Fibroblast of lung (primary cell): ENCODE data around the gene KCNH4. TPM values are rescaled to one million over a fixed set of nuclear protein-coding genes. Genes with fewer than 3 reads are reported as not detected.

ENCODE experiments used
- DNase-seq, 2 donors: peaks; one replicate each; pipeline versions ENCODE4 v3.0.0 to v3.0.0-alpha.2; 2010; ENCODE audit warnings: low read depth in 2 of 2
- H2AFZ ChIP-seq: 2 replicates; pipeline ENCODE4 v1.5.1; 2012; ENCODE audit warnings: low read length, control low read depth, inconsistent platforms
- H3K27ac ChIP-seq: 2 replicates; pipeline ENCODE4 v1.5.1; 2011; ENCODE audit warnings: low read length, control low read depth; ENCODE audit not compliant: insufficient read depth
- H3K27me3 ChIP-seq: 2 replicates; pipeline ENCODE4 v1.5.1; 2011; ENCODE audit warnings: mild to moderate bottlenecking, low read length; ENCODE audit not compliant: control insufficient read depth, insufficient read depth
- H3K36me3 ChIP-seq: 2 replicates; pipeline ENCODE4 v1.5.1; 2011; ENCODE audit warnings: low read length; ENCODE audit not compliant: control insufficient read depth, insufficient read depth
- H3K4me1 ChIP-seq: 2 replicates; pipeline ENCODE4 v1.5.1; 2011; ENCODE audit warnings: low read length; ENCODE audit not compliant: control insufficient read depth, insufficient read depth; ENCODE audit errors: extremely low read depth
- H3K4me2 ChIP-seq: 2 replicates; pipeline ENCODE4 v1.5.1; 2011; ENCODE audit warnings: low read length, control low read depth; ENCODE audit not compliant: insufficient read depth; ENCODE audit errors: extremely low read depth
- H3K4me3 ChIP-seq, 4 experiments: fragments of 200-600 bp in 1 of 4; sonication (generic) in 1 of 4; replicated peaks in 1 of 4; 2 replicates each; pipeline ENCODE4 v1.5.1; 2011 to 2016; ENCODE audit warnings: low read length in 4 of 4, low read depth in 3 of 4, mild to moderate bottlenecking in 3 of 4, control low read depth in 2 of 4, inconsistent platforms in 1 of 4, mixed read lengths in 1 of 4; ENCODE audit not compliant: insufficient read depth in 1 of 4; ENCODE audit errors: control extremely low read depth in 1 of 4
- H3K79me2 ChIP-seq: 2 replicates; pipeline ENCODE4 v1.5.1; 2012; ENCODE audit warnings: mild to moderate bottlenecking, low read length, inconsistent platforms; ENCODE audit not compliant: control insufficient read depth, insufficient read depth
- H3K9ac ChIP-seq: 2 replicates; pipeline ENCODE4 v1.5.1; 2011; ENCODE audit warnings: mild to moderate bottlenecking, low read length, control low read depth; ENCODE audit not compliant: insufficient read depth
- H3K9me3 ChIP-seq: 2 replicates; pipeline ENCODE4 v1.5.1; 2012; ENCODE audit warnings: low read depth, low read length; ENCODE audit not compliant: control insufficient read depth, insufficient read depth
- H4K20me1 ChIP-seq: 2 replicates; pipeline ENCODE4 v1.5.1; 2011; ENCODE audit warnings: low read length; ENCODE audit not compliant: control insufficient read depth, insufficient read depth; ENCODE audit errors: extremely low read depth
- EZH2 ChIP-seq: IDR thresholded peaks from 2 replicates; pipeline ENCODE4 v1.5.1; 2012; ENCODE audit warnings: low read length, control low read depth, mild to moderate bottlenecking; ENCODE audit errors: missing control alignments
- polyA plus RNA-seq, 2 donors: library from polyadenylated mRNA; depleted of rRNA in 1 of 2; stranded (reverse) in 1 of 2; unstranded in 1 of 2; fragments of >200 nt; gene quantifications; 2 replicates each; pipeline ENCODE4 v1.2.1, GENCODE V29; 2011 to 2012; ENCODE audit warnings: missing spikeins in 1 of 2
- total RNA-seq: library from RNA; depleted of rRNA; stranded (reverse); fragments of >200 nt; gene quantifications from 2 replicates; pipeline ENCODE4 v1.2.1, GENCODE V29; 2014
- TF ChIP-seq, protein P1 (sequence below), 2 donors: IDR thresholded peaks in 1 of 2; conservative IDR thresholded peaks in 1 of 2; 1 replicate in 1 of 2; 2 replicates in 1 of 2; pipeline ENCODE4 v1.5.1; 2011 to 2012; ENCODE audit warnings: low read length in 2 of 2, control low read depth in 1 of 2, inconsistent platforms in 1 of 2, low read depth in 1 of 2, mild to moderate bottlenecking in 1 of 2

The KCNH4 gene
- total and polyA plus RNA-seq, 2 donors (not counting 1 experiment from before 2014, with no cell fraction given): 0.03 TPM; not detected in 1

DNA sequence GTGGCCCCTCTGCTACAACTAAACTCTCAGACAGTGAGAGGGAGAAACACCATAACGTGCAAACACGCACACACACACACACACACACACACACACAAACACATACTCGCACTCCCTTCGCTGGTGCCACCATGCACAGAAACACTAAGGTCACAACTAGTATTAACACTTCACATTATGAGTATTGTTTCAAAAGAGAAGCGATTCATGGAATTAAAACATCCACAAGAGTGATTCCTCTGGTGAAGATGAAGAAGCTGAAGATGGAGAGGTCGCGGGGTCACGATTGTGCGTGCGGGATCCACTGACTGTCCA is 20.5 kb upstream of the KCNH4 start:
- no peak overlapping the region for H3K27ac ChIP-seq

DNA sequence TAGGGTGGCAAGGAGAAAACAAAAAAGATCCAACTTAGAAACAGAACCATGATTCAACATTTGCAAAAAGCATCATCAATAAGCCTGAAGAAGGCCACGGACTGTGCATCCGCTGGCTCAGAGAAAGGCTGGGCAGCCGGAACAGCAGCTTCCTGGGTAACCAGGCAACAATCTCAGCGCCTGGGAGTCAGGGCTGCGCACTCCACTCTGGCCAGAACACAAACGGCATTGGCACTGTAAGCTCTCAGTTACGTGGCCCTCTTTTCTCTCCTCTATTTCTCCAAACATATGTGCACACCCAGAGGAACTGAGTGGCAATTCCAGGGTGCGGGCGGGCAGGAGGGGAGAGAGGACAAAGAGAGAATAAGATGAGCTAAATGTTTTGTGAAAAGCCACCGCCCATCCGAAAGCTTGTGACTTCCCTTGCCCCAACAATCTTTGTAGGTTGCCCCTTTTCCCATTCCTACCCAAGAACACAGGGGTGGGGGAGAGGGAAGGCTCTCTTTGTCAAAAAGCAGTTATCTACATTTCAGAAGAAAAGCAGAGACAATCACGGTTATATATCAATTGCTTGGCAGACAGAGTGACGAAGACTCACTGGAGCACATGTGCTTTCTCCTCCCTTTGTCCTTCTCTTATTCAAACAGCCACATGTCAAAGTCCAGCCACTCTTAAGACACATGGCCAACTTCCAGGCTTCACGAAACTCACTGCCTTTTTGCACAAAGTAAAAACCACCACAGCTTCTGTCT is 19.9 kb upstream of the KCNH4 start:
- no peak overlapping the region for H3K9ac ChIP-seq
- no peak for TF ChIP-seq EZH2
- no peak overlapping the region for H2AFZ ChIP-seq
- H3K27me3 ChIP-seq: no peaks in the 10 kb centered on the region
- H3K4me2 ChIP-seq: no peak overlapping the region
- H3K27ac ChIP-seq: no peak overlapping the region
- no peaks in the 10 kb centered on the region for H3K79me2 ChIP-seq
- no peaks in the 10 kb centered on the region for H3K9me3 ChIP-seq
- no peaks in the 10 kb centered on the region for H3K36me3 ChIP-seq
- H3K4me3 ChIP-seq: no peak overlapping the region
- DNase-seq: peak; percentile 12 to 51
- H4K20me1 ChIP-seq: no peaks in the 10 kb centered on the region
- no peaks in the 10 kb centered on the region for H3K4me1 ChIP-seq

More for the DNA sequence above, 20.5 kb upstream of the KCNH4 start:
- Histone ChIP-seq H4K20me1 (no peaks in the 10 kb centered on the region), H3K4me3 (no peak overlapping the region), H3K4me2 (no peak overlapping the region), H3K36me3 (no peaks in the 10 kb centered on the region), H3K9me3 (no peaks in the 10 kb centered on the region), H3K4me1 (no peaks in the 10 kb centered on the region), H3K79me2 (no peaks in the 10 kb centered on the region), H2AFZ (no peak overlapping the region), H3K27me3 (no peaks in the 10 kb centered on the region), H3K9ac (no peak overlapping the region)
- TF ChIP-seq, protein P1, sequence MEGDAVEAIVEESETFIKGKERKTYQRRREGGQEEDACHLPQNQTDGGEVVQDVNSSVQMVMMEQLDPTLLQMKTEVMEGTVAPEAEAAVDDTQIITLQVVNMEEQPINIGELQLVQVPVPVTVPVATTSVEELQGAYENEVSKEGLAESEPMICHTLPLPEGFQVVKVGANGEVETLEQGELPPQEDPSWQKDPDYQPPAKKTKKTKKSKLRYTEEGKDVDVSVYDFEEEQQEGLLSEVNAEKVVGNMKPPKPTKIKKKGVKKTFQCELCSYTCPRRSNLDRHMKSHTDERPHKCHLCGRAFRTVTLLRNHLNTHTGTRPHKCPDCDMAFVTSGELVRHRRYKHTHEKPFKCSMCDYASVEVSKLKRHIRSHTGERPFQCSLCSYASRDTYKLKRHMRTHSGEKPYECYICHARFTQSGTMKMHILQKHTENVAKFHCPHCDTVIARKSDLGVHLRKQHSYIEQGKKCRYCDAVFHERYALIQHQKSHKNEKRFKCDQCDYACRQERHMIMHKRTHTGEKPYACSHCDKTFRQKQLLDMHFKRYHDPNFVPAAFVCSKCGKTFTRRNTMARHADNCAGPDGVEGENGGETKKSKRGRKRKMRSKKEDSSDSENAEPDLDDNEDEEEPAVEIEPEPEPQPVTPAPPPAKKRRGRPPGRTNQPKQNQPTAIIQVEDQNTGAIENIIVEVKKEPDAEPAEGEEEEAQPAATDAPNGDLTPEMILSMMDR (conservative IDR thresholded peaks at IDR 0.05 in 1 of 2, IDR thresholded peaks at IDR 0.05 in 1 of 2; ENCODE audit: low read depth in 1 of 2, low read length in 2 of 2): no peak
- TF ChIP-seq EZH2: no peak
- no peak for DNase-seq

DNA sequence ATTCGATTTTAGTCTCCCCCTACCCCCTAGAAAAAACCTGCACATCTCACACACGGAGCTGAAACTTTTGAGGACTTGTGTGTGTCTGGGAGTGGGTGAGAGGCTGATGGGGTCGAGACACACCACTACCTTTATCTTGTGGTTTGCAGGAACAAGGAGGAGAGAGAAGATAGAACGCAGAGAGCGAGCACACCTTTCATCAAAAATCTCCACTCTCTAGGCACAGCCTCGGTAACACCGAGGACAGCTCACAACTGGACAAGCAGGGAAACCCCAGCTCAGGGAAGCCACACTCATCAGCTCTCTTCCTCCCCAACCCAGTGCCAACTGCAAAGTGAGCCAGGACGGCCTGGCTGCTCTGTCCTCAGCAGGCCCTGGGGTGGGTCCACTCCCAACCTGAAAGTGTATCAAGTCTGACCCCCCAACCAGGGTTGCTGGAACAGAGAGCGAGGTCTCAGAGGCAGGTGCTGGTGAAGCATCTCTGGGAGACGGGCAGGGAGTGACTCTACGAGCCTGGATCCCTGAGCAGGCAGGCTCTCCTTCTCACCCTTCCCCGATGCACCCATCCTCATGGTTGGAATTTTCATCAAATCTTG is 18.6 kb upstream of the KCNH4 start:
- no peak overlapping the region for H2AFZ ChIP-seq
- no peaks in the 10 kb centered on the region for H3K27me3 ChIP-seq
- DNase-seq: no peak
- H3K9me3 ChIP-seq: no peaks in the 10 kb centered on the region
- H3K4me3 ChIP-seq: no peak overlapping the region
- no peaks in the 10 kb centered on the region for H3K36me3 ChIP-seq
- H3K4me2 ChIP-seq: no peak overlapping the region
- no peak overlapping the region for H3K27ac ChIP-seq
- no peaks in the 10 kb centered on the region for H3K79me2 ChIP-seq
- no peak overlapping the region for H3K9ac ChIP-seq
- H3K4me1 ChIP-seq: no peaks in the 10 kb centered on the region
- TF ChIP-seq, protein P1 (conservative IDR thresholded peaks at IDR 0.05 in 1 of 2, IDR thresholded peaks at IDR 0.05 in 1 of 2; ENCODE audit: low read depth in 1 of 2, low read length in 2 of 2): no peak
- TF ChIP-seq EZH2: no peak
- H4K20me1 ChIP-seq: no peaks in the 10 kb centered on the region
